Stimulated activated CD8-positive, alpha-beta memory T cell treated with anti-CD3 and anti-CD28 coated beads, Interleukin-4, amount 100 ng/mL, for 1 hour (primary cell): Measurements from ENCODE around the gene PIGZ.

Source experiments
- DNase-seq, 2 donors: peaks; one replicate each; pipeline ENCODE4 v3.0.0-alpha.2; 2020; ENCODE audit warnings: low read depth in 2 of 2, low spot score in 1 of 2

Gene PIGZ

DNA sequence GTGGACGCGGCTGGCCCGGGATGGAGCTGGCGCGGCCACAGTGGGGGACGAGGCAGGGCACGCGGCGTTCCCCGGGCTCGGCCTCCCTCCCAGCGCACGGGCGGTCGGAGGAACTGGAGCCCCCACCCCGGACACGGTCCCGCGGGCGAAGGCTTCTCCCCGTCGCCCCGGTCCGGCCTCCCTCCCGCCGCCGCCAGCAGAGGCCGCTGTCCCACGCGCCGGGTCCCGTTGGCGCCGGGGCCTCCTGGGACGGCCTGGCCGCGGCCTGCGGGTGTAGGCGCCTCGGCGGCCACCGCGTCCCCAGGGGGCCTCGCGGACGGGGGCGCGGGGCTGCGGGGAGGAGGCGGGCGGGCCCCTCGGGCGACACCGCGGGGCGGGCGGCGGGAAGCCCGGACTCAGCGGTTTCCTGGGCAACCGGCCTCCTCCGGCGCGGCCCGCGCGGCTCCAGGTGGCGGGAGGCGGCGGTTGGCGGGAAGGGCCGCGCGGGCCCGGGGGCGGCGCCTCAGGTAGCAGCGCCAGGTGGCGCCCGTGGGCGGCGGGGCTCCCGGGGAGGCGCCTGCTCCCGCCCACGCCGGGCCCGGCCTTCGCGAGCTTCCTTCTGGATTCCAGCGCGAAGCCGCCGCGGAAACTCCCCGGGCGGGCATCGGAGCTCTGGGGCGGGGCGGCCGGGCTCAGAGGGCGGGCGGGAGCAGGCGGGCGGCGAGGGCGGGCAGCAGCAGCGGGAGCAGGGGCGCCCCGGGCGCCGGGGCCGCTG, 34.2 kb upstream of the PIGZ start:
- peak; percentile 38 to 57 for DNase-seq

- DNase-seq = no peak
These were observed 33.5 kb upstream of the PIGZ start for GRCh38 chr3:197001972-197002700.

DNA sequence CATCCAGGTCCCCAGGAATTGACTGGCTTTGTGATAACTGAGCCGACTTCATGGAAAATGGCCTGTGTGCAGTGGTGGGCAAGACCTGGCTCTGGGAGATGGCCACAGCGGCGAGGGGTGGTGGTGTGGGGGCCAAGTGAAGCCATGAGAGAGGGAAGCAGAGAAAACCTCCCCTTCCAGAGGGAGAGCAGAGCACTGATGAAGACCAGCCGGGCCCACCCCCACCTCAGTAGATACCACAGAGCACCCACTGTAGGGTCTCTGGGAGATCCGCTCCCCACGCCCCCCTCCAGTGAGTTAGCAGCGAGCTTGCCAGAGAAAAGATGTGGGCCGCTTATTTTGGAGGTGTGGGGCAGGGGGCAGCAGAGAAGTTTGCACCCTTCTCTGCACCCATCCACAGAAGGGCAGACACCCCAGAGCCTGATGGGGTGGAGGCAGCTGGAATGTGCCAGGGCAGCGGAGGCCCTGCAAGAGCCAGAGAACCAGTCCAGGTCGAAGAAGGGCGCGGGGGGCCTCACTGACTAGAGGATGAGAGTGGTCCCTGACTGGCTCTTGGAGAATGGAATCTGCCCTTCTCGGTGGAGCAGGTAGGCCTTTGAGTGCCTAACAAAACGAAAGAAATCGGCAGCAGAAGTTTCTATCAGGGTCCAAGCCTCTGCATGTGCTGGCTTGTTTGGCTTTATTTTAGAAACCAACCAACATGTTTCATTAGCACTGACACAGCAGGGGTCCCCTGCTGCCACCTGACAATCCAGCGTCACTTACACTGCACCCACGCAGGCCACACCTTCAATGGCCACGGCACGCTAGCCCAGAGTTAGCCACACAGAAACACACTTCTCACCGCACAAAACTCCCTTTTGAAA, 32.7 kb upstream of the PIGZ start:
- no peak for DNase-seq

DNA sequence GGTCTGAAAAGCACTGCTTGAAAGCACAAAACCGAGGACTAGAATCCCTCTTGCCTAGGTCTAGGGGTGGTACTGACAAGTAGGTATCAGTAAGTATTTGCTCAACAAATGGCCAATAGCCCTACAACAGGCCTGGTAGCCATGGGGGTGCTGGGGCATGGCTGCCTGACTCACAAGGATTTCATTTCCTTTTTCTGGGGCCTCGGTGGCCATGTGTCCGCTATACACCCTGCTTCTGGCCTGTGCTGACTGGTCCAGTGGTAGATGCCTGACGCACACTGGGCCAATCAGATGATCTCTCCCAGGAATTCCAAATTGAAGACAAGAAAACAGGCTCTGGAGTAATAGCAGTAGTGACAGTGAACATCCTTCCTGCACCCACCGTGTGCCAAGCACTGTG, 31.6 kb upstream of the PIGZ start:
- DNase-seq = no peak

DNA sequence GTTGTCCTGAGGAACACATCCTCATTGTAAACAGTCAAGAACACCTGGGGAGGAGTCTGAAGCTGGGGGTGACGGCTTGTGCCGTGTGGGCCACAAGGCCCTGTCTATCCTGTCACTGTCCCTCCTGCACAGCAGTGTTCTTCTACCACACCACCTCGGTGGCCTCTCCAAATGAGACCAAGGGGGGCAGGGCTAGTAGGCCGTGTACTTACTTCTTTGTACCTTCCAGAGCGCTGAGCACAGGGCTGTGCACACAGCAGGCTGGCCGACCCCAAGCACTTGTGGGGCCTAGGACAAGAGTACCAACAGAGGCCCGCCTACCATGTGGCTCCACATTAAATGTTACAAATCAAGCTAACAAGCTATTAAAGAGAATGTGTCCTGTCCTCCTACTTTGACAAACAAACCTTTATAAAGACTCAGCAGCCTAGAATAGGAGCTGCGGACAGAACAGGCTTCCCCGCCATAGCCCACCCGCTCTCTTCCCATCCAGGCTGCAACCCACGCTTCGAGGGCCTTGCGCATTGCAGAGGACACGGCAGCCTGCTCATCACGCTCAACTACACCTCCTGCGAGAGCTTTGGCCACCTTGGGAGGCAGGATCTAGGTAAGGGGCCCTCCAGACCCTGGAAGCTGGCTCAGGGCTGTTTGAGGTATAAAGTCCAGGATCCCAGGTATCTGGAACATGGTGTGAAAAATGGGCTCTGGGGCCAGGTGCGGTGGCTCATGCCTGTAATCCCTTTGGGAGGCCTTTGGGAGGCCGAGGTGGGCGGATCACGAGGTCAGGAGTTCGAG, 30.5 kb upstream of the PIGZ start:
- no peak for DNase-seq

DNA sequence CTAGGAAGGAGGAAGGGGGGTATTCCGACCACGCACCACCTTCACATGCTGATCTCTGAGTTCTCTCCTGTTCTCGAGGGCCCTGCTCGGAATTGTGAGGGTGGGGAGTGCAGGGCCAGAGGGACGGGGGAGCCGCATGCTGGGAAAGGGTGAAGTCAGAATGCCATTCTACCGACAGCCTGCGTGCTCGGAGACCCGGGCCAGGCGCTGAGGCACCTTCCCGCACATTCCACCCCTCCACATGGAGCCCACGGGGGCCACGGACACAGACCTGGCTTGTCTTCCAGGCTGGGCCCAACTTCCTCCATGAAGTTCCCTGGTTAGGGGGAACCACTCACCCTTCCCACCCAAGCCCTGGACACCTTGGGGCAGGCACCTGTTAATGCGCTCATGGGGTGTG, 28.7 kb upstream of the PIGZ start:
- DNase-seq = no peak

DNA sequence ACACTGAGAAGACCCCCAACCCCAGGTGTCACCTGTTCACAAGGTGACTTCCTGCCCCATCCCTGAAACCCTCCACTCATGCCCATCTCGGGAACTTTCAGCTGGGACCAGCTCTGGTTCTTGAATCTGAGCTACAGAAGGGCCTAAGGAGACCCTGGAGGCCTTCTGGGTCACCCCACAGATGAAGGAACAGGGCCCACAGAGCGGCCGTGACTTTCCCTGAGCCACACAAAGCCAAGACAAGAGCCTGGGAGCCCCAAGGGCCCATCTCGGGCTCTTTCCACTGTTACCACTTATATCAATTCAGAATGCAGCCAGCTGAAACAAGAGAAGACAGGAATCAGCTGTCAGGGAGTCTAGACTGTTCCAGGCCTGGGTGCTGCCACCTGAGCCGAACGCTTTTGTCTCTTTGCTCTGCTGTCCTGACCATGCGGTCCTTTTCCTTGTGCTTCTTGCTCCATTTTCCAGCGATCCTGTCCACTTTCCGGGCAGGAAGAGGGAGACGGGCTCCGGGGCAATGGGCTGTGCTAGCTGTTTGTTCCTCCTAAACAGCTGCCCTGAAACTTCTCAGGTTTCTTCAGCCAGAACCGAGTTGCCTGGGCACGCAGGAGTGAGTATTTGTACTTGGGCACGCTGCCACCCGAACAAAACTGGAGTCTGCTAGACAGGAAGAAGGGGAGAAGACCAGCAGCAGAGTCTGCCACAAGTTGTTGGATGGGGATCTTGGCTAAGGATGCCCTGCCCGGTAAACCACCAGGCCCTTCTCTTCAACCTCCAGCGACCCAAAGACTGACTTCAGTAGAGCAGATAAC, 28.0 kb upstream of the PIGZ start:
- DNase-seq = no peak

- DNase-seq = no peak
These were observed 27.2 kb upstream of the PIGZ start for GRCh38 chr3:196995646-196996355.

DNA sequence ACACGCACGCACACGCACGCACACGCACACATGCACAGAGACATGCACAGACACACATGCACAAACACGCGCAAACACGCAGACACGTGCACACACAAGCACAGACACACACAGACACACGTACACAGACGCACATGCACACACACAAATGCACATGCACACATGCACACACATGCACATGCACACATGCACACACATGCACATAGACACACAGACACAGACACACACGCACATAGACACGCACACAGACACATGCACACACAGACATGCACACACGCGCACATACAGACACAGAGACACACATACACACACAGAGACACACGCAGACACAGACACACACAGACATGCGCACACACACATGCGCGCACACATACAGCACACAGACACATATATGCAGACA, 26.4 kb upstream of the PIGZ start:
- DNase-seq = no peak

DNA sequence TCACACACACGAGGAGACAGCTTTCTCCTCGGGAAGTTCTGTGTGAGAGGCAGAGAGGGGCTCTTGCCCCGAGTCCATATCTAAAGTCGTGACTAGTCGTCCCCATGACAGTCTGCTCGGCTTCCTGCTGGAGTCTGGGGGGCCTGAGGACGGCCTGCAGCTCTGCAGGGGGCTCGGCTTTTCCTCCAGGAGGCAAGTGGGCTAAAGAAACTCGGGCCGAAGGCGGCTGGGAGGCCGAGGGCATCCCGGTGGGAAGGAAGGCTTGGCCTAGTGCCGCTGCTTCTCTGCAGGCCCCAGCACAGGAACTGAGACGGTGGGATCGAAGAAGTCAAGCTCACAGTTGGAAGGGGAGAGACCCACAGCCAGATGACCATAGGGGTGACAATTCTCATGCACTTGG, 25.4 kb upstream of the PIGZ start:
- DNase-seq = no peak

GRCh38 chr3:196992461-196993065, 23.9 kb upstream of the PIGZ start:
- no peak for DNase-seq

GRCh38 chr3:196991581-196992460, 23.2 kb upstream of the PIGZ start:
- DNase-seq = no peak

- DNase-seq = no peak
These were observed 22.0 kb upstream of the PIGZ start for GRCh38 chr3:196990601-196991007.

GRCh38 chr3:196989721-196990262, 21.2 kb upstream of the PIGZ start:
- no peak for DNase-seq

- no peak for DNase-seq
These were observed 19.8 kb upstream of the PIGZ start for GRCh38 chr3:196988241-196989029.

DNA sequence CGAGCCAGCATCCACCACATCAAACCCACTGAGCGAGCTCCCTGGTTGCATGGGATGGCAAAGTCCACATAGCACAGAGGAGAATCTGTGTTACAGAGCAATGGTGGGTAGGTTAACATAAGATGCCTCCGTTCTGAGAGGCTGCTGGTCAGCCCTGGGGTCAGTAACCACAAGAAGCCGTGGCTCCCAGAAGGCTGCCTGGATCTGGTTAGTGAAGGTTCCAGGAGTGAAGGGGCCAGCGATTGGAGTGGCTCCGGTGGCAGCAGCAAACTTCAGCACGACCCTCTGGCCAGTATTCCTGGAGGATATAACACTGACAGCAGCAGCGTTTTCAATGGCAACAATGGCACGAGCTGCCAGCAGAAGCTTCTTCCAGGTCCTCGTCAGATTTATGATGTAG, 18.4 kb upstream of the PIGZ start:
- no peak for DNase-seq
